Stimulated activated CD4-positive, alpha-beta T cell treated with anti-CD3 and anti-CD28 coated beads, Interleukin-15, amount 100 ng/mL, for 1 hour (primary cell): Measurements from ENCODE around the gene NAV2.

ENCODE experiments used
- DNase-seq, 2 donors: peaks; one replicate each; pipeline ENCODE4 v3.0.0-alpha.2; 2020; ENCODE audit warnings: low read depth in 1 of 2, low spot score in 1 of 2

NAV2 gene

DNA sequence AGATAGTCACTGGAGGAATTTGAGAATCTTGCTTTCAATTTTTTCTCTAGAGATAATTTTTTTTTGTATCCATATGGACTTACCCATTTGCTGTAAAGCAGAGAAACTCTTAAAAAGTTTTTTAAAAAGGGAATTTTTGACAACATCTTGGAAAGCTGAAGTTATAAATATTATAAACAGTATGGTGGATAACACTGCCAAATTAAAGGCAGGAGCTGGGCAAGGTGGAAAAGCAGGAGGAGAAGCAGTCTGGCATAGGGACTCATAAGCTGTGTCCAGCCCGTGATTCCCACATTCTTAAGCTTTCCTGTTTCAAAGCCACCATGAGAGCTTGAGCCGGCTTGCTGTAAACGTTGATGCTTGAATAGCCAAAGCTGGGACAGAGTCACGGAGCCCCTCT lies 149.5 kb downstream of the NAV2 start:
- no peak for DNase-seq

DNA sequence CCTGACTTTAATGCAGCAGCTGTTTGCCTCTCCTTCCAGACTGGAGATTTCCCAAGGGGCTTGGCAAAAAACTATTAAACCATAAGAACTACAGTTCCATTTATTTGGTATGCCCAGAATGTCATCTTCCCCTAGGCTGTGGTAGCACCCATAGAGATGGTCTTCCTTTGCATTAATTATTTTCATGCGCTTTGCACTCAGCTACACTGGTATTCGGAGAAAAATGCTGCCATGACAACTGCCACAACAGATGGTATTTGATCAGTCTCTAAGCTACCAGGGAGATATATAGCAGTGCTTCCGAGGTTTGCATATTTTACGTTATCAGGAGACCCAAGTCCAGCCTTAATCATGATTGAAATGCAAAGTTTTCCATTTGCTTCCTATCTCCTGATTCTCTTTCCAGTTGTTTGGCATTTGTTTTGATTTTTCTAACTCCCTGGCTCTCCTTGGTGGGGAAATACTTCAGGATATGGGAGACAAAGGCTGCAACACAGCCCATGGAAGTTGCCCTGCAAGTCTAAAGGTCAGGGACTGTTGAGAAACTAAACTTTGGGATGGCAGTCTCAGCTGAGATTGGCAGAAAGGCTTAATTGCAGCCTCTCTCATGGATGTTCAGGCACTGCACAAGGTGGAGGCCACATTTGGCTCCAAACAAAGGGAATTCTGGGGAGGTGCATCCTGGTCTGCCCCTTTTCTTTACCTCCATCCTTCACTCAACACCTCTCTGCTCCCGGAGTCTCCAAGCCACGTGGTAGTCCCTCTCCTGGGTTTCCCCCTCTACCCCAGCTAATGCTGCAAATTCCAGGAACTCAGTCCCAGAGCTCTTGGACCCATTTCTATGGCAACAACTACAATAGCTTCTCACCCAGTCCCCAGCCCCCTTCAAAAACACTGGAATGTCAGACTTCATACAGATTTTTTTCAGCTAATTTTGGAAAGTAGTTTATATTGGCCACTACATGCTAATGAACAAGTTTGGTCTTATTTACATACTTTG lies 151.8 kb downstream of the NAV2 start:
- DNase-seq: no peak

DNA sequence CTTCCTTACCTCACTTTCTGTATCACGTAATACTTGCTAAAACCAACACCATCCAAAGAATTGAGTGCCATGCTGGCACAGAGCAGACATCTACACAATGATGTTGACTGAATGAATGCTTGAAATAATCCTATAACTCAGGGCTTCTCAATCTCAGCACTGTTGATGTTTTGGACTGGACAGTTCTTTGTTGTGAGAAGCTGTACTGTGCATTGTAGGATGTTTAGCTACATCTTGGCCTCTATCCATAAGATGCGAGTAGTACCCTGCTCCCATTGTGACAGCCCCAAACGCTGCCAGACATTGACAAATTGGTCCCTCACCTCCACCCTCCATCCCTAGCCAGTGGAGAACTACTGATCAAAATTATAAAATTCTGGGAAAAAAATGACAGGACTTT lies 153.4 kb downstream of the NAV2 start:
- DNase-seq: no peak

DNA sequence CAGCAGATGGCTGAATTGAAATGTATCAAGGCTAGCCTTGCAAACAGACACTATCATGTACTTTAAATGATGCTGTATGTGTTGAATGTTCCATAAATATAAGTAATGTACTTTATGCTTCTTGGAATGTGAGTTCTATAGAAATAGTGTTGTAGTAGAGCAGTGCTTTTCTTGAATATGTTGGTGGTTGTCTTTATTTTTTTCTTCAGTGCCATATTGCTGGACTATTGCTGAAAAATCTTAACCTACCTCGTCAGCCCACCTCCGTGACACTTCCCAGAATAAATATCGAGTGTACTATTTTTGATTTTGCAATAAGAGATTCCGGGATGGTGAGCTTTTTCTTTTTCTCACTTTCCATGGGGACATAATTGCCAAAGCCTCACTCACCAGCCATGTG lies 153.9 kb downstream of the NAV2 start:
- DNase-seq: no peak

DNA sequence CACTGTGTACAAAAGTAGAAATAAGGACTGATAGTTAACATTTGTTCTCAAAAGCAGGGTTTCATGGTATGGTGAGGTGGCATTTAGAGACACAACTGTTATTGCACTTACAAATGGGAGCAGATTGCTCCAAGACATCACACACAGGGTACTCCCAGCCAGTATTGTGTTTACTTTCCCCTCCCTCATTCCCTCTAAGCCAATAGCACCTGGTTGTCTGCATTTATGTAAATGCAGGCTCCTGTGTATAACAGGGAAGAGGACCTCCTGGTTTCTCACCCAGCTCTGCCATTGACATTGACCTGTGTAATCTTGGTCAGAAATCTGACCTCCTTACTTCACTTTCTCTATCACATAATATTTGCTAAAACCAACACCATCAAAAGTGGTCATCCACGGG lies 154.4 kb downstream of the NAV2 start:
- no peak for DNase-seq

DNA sequence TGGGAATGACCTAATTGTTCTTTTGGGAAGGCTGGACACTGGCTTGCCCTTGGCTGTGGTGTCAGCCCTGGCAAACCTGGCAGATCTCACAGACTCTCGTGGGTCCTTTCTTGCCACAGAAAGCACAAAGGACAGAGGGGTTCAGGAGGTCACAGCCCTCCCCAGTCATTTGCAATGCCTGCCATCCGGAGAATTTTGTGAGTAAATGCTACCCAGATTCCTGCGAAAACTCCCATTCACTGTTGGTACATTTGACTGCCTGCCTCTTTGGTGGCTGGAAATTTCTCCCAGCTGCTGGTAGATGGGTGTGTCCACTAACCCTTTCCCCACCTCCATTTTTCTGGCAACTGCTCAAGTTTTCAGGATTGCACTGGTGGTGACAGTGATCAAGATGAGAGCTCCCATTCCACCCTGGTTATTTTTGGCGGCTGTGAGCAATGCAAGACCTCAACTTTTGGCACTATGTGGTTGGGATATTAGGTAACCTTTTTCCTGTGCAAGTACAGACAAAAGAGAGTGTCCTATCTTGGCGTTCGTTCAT lies 155.7 kb downstream of the NAV2 start:
- DNase-seq: no peak

DNA sequence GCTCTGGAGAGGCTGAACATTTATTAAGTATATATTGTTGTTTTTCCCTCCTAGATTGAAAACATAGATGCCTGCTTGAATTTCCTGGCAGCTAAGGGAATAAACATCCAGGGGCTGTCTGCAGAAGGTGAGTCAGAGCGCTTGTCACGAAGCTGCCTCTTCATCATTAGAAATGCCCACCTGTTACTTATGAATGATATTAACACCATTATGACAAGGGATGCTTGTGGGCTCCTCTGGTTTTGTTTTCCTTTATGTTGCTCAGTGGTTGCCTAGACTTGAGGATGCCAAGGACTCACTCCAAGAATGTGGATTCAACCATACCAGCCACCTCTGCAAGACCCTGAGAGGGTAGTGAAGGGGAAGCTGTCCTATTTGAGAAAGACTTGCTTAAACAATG lies 156.2 kb downstream of the NAV2 start:
- no peak for DNase-seq

DNA sequence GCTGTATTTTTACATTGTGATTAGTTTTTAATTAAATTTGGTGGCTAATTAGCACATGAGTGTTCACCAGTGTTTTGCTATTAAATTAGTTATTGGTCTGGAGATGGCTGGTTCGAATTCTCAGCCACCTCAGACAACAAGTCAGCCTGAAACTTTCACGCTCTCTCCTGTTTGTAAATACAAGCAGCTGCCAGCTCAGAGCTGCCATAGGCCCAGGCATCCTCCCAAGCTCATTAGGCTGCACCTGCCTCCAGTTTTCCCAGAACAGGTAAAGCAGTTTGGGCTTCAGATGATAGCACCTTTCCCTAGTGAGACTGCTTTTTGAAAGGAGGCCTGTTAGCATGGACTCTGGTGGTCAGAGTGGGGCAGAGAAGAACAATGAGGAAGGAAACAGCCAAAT lies 156.8 kb downstream of the NAV2 start:
- DNase-seq: no peak

DNA sequence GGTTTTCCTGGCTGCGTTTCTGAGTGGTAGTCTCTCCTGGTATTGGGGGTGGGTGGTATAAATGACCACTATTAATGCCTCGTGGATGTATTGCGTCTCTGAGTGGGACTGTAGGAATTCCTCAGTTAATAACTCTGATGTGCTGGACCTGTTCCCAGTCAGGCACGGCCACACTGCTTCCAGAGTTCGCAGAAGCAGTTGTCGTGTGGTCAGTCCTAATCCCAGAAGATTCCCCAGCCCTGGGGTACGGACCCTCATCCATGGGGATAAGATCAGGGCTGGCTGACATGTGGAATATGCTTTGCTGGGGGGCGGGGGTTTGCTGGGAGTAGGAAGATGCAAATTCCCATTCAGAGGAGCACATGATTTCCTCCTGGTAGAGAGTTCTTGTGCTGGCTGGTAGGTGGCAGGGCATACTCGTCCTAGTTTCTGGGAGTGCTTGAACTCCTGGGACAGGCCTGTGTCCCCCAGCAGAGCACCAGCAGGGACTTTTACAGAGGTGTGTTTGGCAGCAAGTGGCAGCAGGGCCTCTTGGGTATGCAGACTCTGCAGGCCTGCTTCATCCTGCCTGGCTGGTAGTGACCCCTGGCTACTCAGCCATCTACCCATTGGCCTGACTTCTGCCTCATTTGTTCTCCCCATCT lies 157.4 kb downstream of the NAV2 start:
- no peak for DNase-seq

DNA sequence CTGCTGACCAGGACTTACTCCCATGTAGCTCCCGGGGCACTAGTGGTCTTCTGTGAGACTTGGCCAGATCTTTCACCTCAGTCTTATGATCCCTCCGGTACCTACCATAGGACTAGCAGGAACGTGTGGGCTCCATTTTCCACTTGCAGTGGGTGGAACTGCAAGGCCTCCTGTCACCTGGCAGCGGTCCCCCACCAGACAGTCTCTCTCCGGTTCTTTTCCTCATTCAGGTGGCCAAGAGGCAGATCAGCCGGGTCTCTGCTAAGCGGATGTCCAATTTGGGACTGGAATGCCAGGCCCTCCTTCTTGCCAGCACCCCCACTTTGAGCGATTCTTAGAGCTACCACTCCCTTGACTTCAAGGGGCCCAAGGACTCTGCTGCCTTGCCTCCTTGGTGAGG lies 158.9 kb downstream of the NAV2 start:
- no peak for DNase-seq

DNA sequence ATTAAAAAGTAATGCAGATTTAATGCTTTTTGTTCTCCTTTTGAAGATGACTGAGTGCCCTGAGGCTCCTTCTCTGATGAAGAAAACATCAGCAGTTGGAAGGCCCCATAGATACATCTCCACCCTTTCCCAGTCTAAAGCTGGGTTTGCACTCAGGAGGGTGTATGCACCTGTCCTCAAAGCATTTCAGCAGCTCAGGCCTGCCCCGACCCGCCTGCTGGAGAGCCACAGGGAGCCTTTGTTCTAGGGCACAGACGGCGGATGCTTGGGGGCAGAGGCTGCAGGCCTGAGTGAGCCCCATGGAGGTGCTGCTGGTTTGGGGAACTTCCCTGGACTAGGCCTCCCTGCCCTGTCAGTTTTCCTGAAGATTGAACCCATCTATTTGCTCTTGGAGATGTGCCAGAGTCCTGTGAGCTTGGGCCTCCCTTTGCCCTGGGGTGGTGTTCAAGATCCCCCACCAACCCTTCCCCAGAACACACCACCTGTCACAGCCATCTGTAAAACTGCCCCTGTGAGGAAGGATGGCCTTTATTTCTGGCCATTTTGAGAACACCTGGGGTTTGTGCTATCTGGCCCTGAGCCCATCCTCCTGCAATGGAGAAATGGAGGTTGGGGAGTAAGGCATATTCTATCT lies 160.0 kb downstream of the NAV2 start:
- no peak for DNase-seq

DNA sequence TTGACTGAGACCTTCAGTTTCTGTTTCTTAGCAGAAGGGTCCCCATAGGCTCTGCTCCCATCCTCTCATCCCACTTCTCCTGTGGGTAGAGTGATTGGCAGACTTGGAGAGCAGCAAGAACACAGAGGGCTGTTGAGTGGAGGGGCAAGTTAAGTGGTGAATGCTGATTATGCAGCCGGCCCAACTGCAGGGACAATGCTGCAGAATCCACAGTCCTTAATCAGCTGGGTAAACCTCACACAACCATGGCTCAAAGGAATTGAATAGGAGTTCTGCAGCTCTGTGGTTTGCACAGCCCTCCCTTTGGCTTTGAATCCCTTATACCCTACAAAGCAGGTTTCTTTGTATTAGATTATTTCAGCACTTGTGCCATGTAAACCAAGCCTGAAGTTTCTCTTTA lies 161.1 kb downstream of the NAV2 start:
- no peak for DNase-seq

DNA sequence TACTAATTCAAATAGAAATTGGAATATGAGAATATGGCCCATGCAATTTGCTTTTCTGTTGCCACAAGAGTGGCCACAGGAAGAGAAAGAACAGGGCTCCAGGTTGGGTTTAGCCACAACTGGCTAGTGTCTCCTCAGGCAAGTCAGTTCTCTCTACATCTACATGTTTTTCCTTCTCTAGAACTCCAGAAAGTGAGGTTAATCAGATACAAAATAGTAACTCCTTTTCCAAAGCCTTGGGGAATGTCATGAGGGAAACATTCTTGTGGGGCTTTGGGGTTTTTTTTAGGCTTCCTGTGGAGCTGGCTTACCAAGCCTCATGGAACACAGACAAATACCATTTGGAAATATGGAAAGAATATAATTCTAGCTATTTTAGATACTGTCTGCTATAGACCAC lies 161.6 kb downstream of the NAV2 start:
- no peak for DNase-seq

DNA sequence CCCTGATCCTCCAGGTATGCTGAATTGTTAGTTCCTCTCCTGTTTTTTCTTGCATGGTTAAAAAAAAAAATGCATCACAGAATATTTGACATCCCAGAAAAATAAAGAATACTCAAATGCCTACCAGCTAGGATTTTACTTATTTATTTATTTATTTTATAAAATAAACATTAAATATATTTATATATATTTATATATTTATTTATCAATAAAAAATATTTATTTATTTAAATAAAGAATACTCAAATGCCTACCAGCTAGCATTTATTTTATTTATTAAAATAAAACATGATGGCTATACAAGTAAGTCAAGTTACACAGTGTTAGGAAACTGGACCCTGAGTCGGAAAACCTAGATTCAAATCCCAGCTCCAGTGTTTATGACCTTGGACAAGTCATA lies 164.1 kb downstream of the NAV2 start:
- no peak for DNase-seq

DNA sequence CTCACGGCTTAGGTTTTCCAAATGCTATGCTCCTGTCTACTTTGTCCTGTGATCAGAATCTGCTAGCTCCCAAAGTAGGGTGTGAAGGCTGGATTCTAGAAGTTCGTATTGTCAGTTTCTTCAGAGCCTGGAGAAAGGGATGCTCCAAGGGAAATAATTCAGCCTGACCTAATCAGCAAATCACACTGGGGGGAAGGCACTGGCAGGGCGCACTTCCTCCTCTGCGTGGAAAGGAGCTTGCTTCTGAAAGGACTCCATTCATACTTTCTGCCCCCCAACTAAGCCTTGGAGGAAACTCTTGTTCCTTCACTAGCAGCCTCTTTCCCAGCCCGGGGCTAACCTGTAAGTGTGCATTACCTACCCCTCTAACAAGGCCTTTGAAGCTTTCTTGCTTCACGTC lies 165.9 kb downstream of the NAV2 start:
- DNase-seq: no peak

DNA sequence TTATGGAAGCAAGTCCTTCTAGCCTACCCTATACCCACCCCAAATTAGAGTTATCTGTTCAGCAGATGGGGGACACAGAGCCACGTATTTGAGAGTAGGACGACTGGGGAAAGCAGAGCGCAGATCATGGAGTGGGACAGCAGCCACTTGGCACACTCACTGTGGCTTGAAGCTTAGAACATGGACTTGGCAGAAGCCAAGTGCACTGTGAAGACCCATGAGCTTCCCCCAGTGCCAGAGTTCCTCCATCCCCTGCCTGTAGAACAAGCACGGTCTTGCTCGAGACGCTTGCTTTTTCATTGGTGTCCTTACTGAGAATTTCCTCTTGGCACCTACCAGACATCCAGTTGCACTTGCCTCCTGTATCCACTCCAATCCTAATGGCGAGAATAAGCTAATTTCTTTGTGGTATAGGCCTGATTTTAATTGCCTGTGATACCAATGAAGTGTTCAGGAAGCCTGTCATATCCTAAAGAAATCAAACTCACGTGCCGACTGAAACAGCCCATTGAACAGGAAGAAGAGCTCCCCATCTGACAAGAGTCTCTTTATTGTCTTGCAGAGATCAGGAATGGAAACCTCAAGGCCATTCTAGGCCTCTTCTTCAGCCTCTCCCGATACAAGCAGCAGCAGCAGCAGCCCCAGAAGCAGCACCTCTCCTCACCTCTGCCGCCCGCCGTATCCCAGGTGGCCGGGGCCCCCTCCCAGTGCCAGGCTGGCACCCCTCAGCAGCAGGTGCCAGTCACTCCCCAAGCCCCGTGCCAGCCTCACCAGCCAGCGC lies 166.9 kb downstream of the NAV2 start:
- no peak for DNase-seq

DNA sequence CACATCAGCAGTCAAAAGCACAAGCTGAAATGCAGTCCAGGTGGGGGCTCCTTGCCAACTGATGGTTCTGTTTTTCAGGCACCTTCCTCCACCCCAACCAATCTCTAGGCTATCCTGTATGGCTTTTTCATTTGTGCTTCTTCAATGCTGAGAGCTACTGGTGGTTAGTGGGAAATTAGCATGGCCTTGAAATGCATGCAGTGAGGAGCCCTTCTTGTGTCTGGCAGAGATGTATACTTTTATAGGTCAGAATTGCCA lies 167.4 kb downstream of the NAV2 start:
- no peak for DNase-seq

DNA sequence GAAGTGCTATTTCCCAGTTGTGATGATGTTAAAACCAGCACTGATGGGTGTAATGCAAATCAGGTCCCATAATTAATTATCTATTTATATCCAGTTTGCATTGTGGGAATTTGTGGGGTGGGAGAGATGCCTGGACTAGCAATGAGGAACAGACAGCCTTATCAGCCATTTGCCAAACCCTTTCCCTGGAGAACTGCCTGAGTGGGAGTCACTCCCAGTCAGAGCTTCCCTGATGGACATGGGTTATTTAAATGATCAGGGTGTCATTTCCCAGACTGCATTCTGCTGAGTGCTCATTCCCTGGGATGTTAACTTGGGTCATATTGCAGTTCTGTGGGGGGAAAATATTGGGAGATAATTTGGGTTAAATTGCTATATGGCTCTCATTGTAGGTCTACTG lies 168.5 kb downstream of the NAV2 start:
- DNase-seq: no peak

DNA sequence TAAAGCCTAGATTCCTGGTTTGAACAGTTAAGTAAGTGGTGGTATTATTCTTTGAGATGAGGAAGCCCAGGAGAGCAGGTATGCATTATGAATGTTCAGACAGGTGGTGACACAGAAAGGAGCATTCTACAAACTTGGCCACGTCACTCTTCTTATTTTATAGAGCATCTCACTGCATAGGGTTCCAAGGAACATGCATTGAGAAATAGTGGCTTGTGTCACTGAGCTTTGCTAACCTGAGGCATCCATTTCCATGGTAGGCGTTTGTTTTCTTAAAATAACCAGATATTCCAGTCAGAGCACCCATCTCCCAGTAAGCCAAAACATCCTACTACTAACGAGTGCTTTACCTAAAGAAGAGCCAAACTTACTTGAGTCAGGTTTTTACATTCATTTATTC lies 169.7 kb downstream of the NAV2 start:
- no peak for DNase-seq

DNA sequence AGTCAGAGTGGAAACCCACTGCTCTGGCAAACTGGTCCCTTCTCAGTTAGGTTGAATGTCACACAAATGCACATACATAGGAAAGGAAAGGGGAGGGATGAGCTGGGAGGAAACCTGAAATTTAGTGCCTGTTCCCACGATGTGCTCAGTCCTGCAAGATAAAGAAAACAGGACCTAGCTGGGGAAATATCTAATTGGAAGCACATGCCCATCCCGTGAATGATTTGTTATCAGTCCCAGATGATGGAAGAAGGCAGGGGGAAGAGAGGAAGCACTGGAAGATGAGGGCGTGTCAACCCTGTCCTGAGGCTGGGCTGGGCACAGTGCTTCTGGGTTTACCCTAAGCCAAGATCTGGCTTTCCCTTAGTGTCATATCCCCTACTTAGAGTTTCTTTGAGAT lies 173.9 kb downstream of the NAV2 start:
- no peak for DNase-seq

DNA sequence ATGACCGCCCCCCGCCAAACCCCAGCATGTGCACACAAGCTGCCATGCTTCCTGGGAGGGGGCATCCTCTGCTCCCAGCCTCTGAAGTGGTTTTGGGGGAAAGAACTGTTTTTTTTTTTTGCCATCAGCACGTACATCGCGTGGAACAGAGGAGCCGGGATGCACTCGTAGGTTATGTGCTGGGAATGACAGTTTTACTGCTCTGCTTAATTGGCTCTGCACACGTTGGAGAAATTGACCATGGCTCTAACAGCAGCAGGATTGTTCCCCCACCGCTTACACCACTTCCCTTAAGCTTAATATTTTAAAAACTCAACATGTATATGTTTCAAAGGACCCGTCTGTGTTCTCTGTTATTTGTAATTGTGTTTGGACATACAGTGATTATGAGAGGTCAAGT lies 175.2 kb downstream of the NAV2 start:
- DNase-seq: no peak
